BJ (cell line): ENCODE results near the gene NME3. TPM values are rescaled to one million over a fixed set of nuclear protein-coding genes. Genes with fewer than 3 reads are reported as not detected.
"Not testable (repeated sequence)": the region's sequence is repeated elsewhere in the genome, so short reads cannot be mapped to it uniquely, and the experiment has no call there.

Experiments
- CTCF ChIA-PET: fragments of 350-600 bp; formaldehyde crosslinking; extraction: SDS; loops from one replicate; lab custom pipeline; 2021; ENCODE audit warnings: antibody characterized with exemption, inconsistent platforms; lab: Yijun Ruan, JAX
- POLR2A ChIA-PET: fragments of 300-600 bp; sonication (Branson Sonifier 250); formaldehyde crosslinking; extraction: SDS; loops from one replicate; lab custom pipeline; 2021; ENCODE audit warnings: antibody characterized with exemption; lab: Charles Lee
- DNase-seq: peaks from one replicate; pipeline ENCODE4 v3.0.0-alpha.2; 2011; ENCODE audit warnings: low read depth
- H3K27me3 ChIP-seq: 2 replicates; pipeline ENCODE4 v1.6.0; 2011; ENCODE audit warnings: low read length; ENCODE audit not compliant: control insufficient read depth, insufficient read depth
- H3K36me3 ChIP-seq: 2 replicates; pipeline ENCODE4 v1.5.1; 2011; ENCODE audit warnings: low read length; ENCODE audit not compliant: control insufficient read depth, insufficient read depth
- H3K4me3 ChIP-seq: 2 replicates; pipeline ENCODE4 v1.5.1; 2011; ENCODE audit warnings: low read depth, mild to moderate bottlenecking, control low read depth, low read length
- CTCF ChIP-seq: IDR thresholded peaks from 2 replicates; pipeline ENCODE4 v1.5.1; 2011; ENCODE audit warnings: low read depth, mild to moderate bottlenecking, control low read depth, inconsistent platforms, low read length, moderate library complexity; ENCODE audit not compliant: insufficient read depth
- polyA plus RNA-seq: library from polyadenylated mRNA; depleted of rRNA; stranded (reverse); fragments of >200 nt; gene quantifications from 2 replicates; pipeline ENCODE4 v1.2.3, GENCODE V29; 2011

Gene NME3
- polyA plus RNA-seq, 1 experiment: 34.3 TPM

DNA sequence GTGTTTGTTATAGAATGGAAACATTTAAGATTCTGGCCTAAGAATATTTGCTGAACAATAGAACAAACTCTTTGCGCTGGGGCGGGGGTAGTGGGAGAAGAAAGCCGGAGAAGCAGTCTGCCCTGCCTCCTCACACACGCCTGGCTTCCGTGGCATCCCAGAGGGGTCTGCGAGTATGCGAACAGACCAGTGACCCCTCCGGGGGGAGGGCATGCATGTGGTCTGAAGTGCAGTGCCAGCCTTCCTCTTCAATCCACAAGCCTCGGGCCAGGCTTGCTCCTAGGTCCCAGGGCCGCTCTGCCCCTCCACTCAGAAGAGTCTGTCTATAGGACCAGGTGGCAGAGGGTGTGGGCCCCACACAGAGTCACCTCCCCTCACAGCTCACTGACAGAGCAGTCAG lies 36.3 kb upstream of the NME3 start:
- Histone ChIP-seq H3K27me3 (no peaks in the 10 kb centered on the region), H3K4me3 (no peak overlapping the region), H3K36me3 (peaks cover 9% of the 10 kb centered on the region)
- no peak for TF ChIP-seq CTCF
- DNase-seq: no peak
- ChIA-PET POLR2A (no interaction called here), CTCF (interaction anchor here (0.9 kb wide), 1 partner anchor 25 kb away, joined by 4 read pairs; the partner anchor contains the start of genes NUBP2 and SPSB3)

GRCh38 chr16:1800701-1801100 lies 29.4 kb upstream of the NME3 start:
- CTCF ChIA-PET: no interaction called here
- TF ChIP-seq CTCF: no peak
- no peak for DNase-seq
- no peak overlapping the region for H3K4me3 ChIP-seq
- POLR2A ChIA-PET: no interaction called here
- H3K36me3 ChIP-seq: no peaks in the 10 kb centered on the region; the same call in 1 of the 2 replicates
- H3K27me3 ChIP-seq: no peaks in the 10 kb centered on the region

- POLR2A ChIA-PET, H3K27me3 ChIP-seq, DNase-seq, H3K4me3 ChIP-seq, H3K36me3 ChIP-seq, CTCF ChIA-PET: not testable (repeated sequence)
Measured at GRCh38 chr16:1799263-1799662, 27.9 kb upstream of the NME3 start.

- CTCF ChIA-PET: no interaction called here
Measured at GRCh38 chr16:1794908-1795666, 23.7 kb upstream of the NME3 start.

GRCh38 chr16:1794221-1794871 lies 23.0 kb upstream of the NME3 start:
- H3K27me3 ChIP-seq: no peaks in the 10 kb centered on the region
- ChIA-PET CTCF (no interaction called here), POLR2A (no interaction called here)
- no peak for DNase-seq
- H3K36me3 ChIP-seq: peaks cover 3% of the 10 kb centered on the region; the same call in 1 of the 2 replicates
- TF ChIP-seq CTCF: no peak
- H3K4me3 ChIP-seq: no peak overlapping the region

More at GRCh38 chr16:1794908-1795666, 23.7 kb upstream of the NME3 start:
- H3K4me3 ChIP-seq: no peak overlapping the region
- peaks cover under 1% of the 10 kb centered on the region; the same call in 1 of the 2 replicates for H3K36me3 ChIP-seq
- H3K27me3 ChIP-seq: no peaks in the 10 kb centered on the region
- no peak for DNase-seq
- POLR2A ChIA-PET: no interaction called here
- TF ChIP-seq CTCF: no peak
